H1 (cell line): ENCODE results near the gene C3. TPM values are rescaled to one million over a fixed set of nuclear protein-coding genes. Genes with fewer than 3 reads are reported as not detected.

Source experiments
- CTCF ChIA-PET: fragments of 300-600 bp; sonication (Branson Sonifier 250); formaldehyde crosslinking; loops from one replicate; lab custom pipeline; 2021; ENCODE audit not compliant: partially characterized antibody; lab: Charles Lee
- POLR2A ChIA-PET: fragments of 300-600 bp; sonication (Branson Sonifier 250); formaldehyde crosslinking; loops from one replicate; lab custom pipeline; 2021; ENCODE audit warnings: inconsistent platforms; ENCODE audit not compliant: partially characterized antibody; lab: Charles Lee
- DNase-seq, 2 experiments: peaks; one replicate each; pipeline versions ENCODE4 v3.0.0 to v3.0.0-alpha.2; 2010 to 2022; ENCODE audit warnings: low spot score in 2 of 2, low read depth in 1 of 2, mixed read lengths in 1 of 2
- FAIRE-seq: peaks from 2 replicates; lab custom pipeline; 2011; peaks lifted over from hg19 to GRCh38; lab: Jason Lieb, UNC
- H2AFZ ChIP-seq: 2 replicates; pipeline ENCODE4 v1.8.1; 2012; ENCODE audit warnings: low read length, inconsistent platforms
- H2AK5ac ChIP-seq: 2 replicates; pipeline ENCODE4 v1.6.1; 2013; ENCODE audit warnings: low read depth, low read length
- H2BK120ac ChIP-seq: replicated peaks from 2 replicates; pipeline ENCODE3; 2013; ENCODE audit warnings: low read depth, low read length, inconsistent platforms
- H2BK12ac ChIP-seq: 2 replicates; pipeline ENCODE4 v1.6.1; 2013; ENCODE audit warnings: low read depth, low read length
- H2BK15ac ChIP-seq: 2 replicates; pipeline ENCODE4 v1.6.1; 2013; ENCODE audit warnings: low read length
- H2BK20ac ChIP-seq: 2 replicates; pipeline ENCODE4 v1.6.1; 2013; ENCODE audit warnings: low read length
- H2BK5ac ChIP-seq: 2 replicates; pipeline ENCODE4 v1.6.1; 2013; ENCODE audit warnings: low read depth, low read length
- H3K14ac ChIP-seq: 2 replicates; pipeline ENCODE4 v1.6.1; 2013; ENCODE audit warnings: inconsistent platforms; ENCODE audit not compliant: insufficient read length
- H3K18ac ChIP-seq: 2 replicates; pipeline ENCODE4 v1.6.1; 2013; ENCODE audit warnings: low read length; ENCODE audit errors: extremely low read depth
- H3K23ac ChIP-seq: 2 replicates; pipeline ENCODE4 v1.6.1; 2013; ENCODE audit warnings: inconsistent platforms; ENCODE audit not compliant: insufficient read length
- H3K23me2 ChIP-seq: 2 replicates; pipeline ENCODE4 v1.6.1; 2013; ENCODE audit warnings: low read depth, low read length
- H3K27ac ChIP-seq: 2 replicates; pipeline ENCODE4 v1.6.1; 2011; ENCODE audit warnings: low read depth, low read length, inconsistent platforms
- H3K27me3 ChIP-seq, 4 experiments: replicated peaks in 1 of 4; 1 replicate in 1 of 4; 2 replicates in 3 of 4; pipeline versions ENCODE4 v1.6.1 to v1.8.1; 2011 to 2013; ENCODE audit warnings: low read length in 3 of 4, mild to moderate bottlenecking in 3 of 4, inconsistent platforms in 2 of 4, mixed read lengths in 2 of 4, moderate library complexity in 1 of 4; ENCODE audit not compliant: control insufficient read depth in 3 of 4, insufficient read depth in 3 of 4; ENCODE audit errors: extremely low read depth in 1 of 4
- H3K36me3 ChIP-seq, 4 experiments: 2 replicates each; pipeline versions ENCODE4 v1.6.1 to v1.8.1; 2011 to 2013; ENCODE audit warnings: mild to moderate bottlenecking in 4 of 4, low read length in 3 of 4, moderate library complexity in 2 of 4, control low read depth in 1 of 4, inconsistent platforms in 1 of 4; ENCODE audit not compliant: insufficient read depth in 4 of 4, control insufficient read depth in 2 of 4
- H3K4ac ChIP-seq: replicated peaks from 2 replicates; pipeline ENCODE3; 2013; ENCODE audit warnings: low read length, low read depth, mixed read lengths, inconsistent platforms; ENCODE audit not compliant: insufficient read length
- H3K4me1 ChIP-seq, 4 experiments: replicated peaks in 1 of 4; 1 replicate in 1 of 4; 2 replicates in 3 of 4; pipeline versions ENCODE4 v1.6.1 to v1.8.1; 2011 to 2013; ENCODE audit warnings: low read length in 3 of 4, inconsistent platforms in 2 of 4, mixed read lengths in 1 of 4; ENCODE audit not compliant: insufficient read depth in 4 of 4, control insufficient read depth in 3 of 4
- H3K4me2 ChIP-seq, 2 experiments: 2 replicates each; pipeline versions ENCODE4 v1.6.1 to v1.8.1; 2011 to 2013; ENCODE audit warnings: low read depth in 2 of 2, low read length in 2 of 2, control low read depth in 1 of 2, inconsistent platforms in 1 of 2, mild to moderate bottlenecking in 1 of 2; ENCODE audit not compliant: insufficient read depth in 1 of 2
- H3K4me3 ChIP-seq, 4 experiments: fragments of 200-600, 300-600 bp in 1 of 4; sonication (generic), shearing (Covaris generic), sonication (Bioruptor Twin) in 1 of 4; 2 replicates each; pipeline versions ENCODE4 v1.5.1 to v1.8.1; 2011 to 2016; ENCODE audit warnings: low read length in 4 of 4, low read depth in 3 of 4, control low read depth in 2 of 4, inconsistent platforms in 2 of 4, mild to moderate bottlenecking in 2 of 4, mixed read lengths in 1 of 4, moderate library complexity in 1 of 4; ENCODE audit not compliant: insufficient read depth in 2 of 4; ENCODE audit errors: extremely low read depth in 1 of 4
- H3K56ac ChIP-seq: replicated peaks from 2 replicates; pipeline ENCODE3; 2013; ENCODE audit warnings: low read depth, mild to moderate bottlenecking, mixed read lengths, low read length, inconsistent platforms; ENCODE audit not compliant: insufficient read length
- H3K79me1 ChIP-seq: 2 replicates; pipeline ENCODE4 v1.6.1; 2013; ENCODE audit warnings: low read depth, low read length, control low read depth
- H3K79me2 ChIP-seq, 2 experiments: 2 replicates each; pipeline versions ENCODE4 v1.6.1 to v1.8.1; 2012 to 2013; ENCODE audit warnings: low read length in 2 of 2, mild to moderate bottlenecking in 2 of 2, inconsistent platforms in 1 of 2; ENCODE audit not compliant: insufficient read depth in 2 of 2, control insufficient read depth in 1 of 2
- H3K9ac ChIP-seq, 4 experiments: replicated peaks in 1 of 4; 1 replicate in 1 of 4; 2 replicates in 3 of 4; pipeline versions ENCODE4 v1.6.1 to v1.8.1; 2011 to 2013; ENCODE audit warnings: low read depth in 3 of 4, low read length in 3 of 4, control low read depth in 2 of 4, mild to moderate bottlenecking in 2 of 4, moderate library complexity in 2 of 4, inconsistent platforms in 1 of 4; ENCODE audit errors: extremely low read depth in 1 of 4
- H3K9me3 ChIP-seq, 2 experiments: 2 replicates each; pipeline versions ENCODE4 v1.6.1 to v1.8.1; 2012 to 2013; ENCODE audit warnings: mild to moderate bottlenecking in 2 of 2, moderate library complexity in 2 of 2, control low read depth in 1 of 2, inconsistent platforms in 1 of 2, low read depth in 1 of 2, low read length in 1 of 2, mixed read lengths in 1 of 2; ENCODE audit not compliant: insufficient read depth in 2 of 2
- H4K20me1 ChIP-seq, 2 experiments: replicated peaks in 1 of 2; 2 replicates each; pipeline versions ENCODE3 to v1.8.1; 2011 to 2013; ENCODE audit warnings: inconsistent platforms in 2 of 2, low read length in 2 of 2, mild to moderate bottlenecking in 1 of 2; ENCODE audit not compliant: insufficient read depth in 2 of 2, control insufficient read depth in 1 of 2
- H4K5ac ChIP-seq: 2 replicates; pipeline ENCODE4 v1.6.1; 2013; ENCODE audit warnings: low read length, low read depth, mixed read lengths, inconsistent platforms; ENCODE audit not compliant: insufficient read length
- H4K8ac ChIP-seq: 2 replicates; pipeline ENCODE4 v1.8.0; 2013; ENCODE audit warnings: mild to moderate bottlenecking, moderate library complexity, low read length, inconsistent platforms; ENCODE audit not compliant: insufficient read depth; ENCODE audit errors: extremely low read depth
- H4K91ac ChIP-seq: replicated peaks from 2 replicates; pipeline ENCODE3; 2013; ENCODE audit warnings: low read length, mixed read lengths, inconsistent platforms; ENCODE audit not compliant: insufficient read length
- CEBPB ChIP-seq: IDR thresholded peaks from 2 replicates; pipeline ENCODE4 v1.6.1; 2012; ENCODE audit warnings: low read depth, low read length
- RBBP5 ChIP-seq: IDR thresholded peaks from 2 replicates; pipeline ENCODE4 v1.7.1; 2012; ENCODE audit warnings: low read depth, mild to moderate bottlenecking, inconsistent platforms, low read length, moderate library complexity, borderline replicate concordance
- WGBS, 2 experiments: shearing (Covaris generic) in 1 of 2; methylation state at CpG; one replicate each; pipeline versions ENCODE4 v1.1.6 to v1.1.7; 2013 to 2015; ENCODE audit warnings: low lambda C conversion rate in 2 of 2, mixed read lengths in 2 of 2, inconsistent platforms in 1 of 2, low coverage in 1 of 2, missing lambda C conversion rate in 1 of 2; ENCODE audit not compliant: insufficient replicate concordance in 2 of 2, insufficient coverage in 1 of 2, insufficient read length in 1 of 2; ENCODE audit errors: extremely low coverage in 1 of 2, missing lambda C conversion rate in 1 of 2; 5-methylcytosine and 5-hydroxymethylcytosine counted together
- polyA plus RNA-seq, 7 experiments: library from polyadenylated mRNA; depleted of rRNA in 3 of 7; stranded (reverse) in 5 of 7; unstranded in 2 of 7; fragments of >200 nt in 5 of 7; fragments of 200-250 nt in 2 of 7; gene quantifications; 1 replicate in 5 of 7; 2 replicates in 1 of 7; 4 replicates in 1 of 7; pipeline versions ENCODE4 v1.2.1 to v1.2.3, GENCODE V29; 2011 to 2013; ENCODE audit warnings: missing spikeins in 2 of 7, mixed read lengths in 2 of 7
- total RNA-seq: library from RNA; stranded (reverse); fragmentation: NEBNext Ultra II Directional; extraction: Animal tissue kit (Norgen Biotek cat#: 25700); gene quantifications from 2 replicates; pipeline ENCODE4 v1.2.1, GENCODE V29; 2021

C3 gene
- total and polyA plus RNA-seq, 2 of the 8 experiments (the other 6 are each of a cell fraction or from before 2014, with no cell fraction given) = 6.4 to 12.8 TPM

- H4K91ac ChIP-seq = no peak overlapping the region
- peak; percentile 98 for TF ChIP-seq CEBPB
- TF ChIP-seq RBBP5 = no peak
- no peak overlapping the region for H4K8ac ChIP-seq
- H3K56ac ChIP-seq = no peak overlapping the region
- no peaks in the 10 kb centered on the region for H3K79me2 ChIP-seq
- WGBS, 2 experiments = 53% methylated on average over 13 of the region's 13 CpGs; no CpG with 5 or more reads in 1 of the 2 experiments
- no peaks in the 10 kb centered on the region for H3K36me3 ChIP-seq
- no peak for DNase-seq
- H3K18ac ChIP-seq = no peak overlapping the region
- no peaks in the 10 kb centered on the region for H3K79me1 ChIP-seq
- no peak overlapping the region for H3K23ac ChIP-seq
- no peak overlapping the region for H3K14ac ChIP-seq
- peak overlapping the region; percentile 39; the same call in 1 of the 2 replicates for H2BK12ac ChIP-seq
- H3K23me2 ChIP-seq = peaks cover 4% of the 10 kb centered on the region; the same call in 1 of the 2 replicates
- H2BK5ac ChIP-seq = no peak overlapping the region
- no peak overlapping the region for H2AK5ac ChIP-seq
- H2BK20ac ChIP-seq = peak overlapping the region; percentile 61; the same call in 1 of the 2 replicates
- peak overlapping the region in 1 of 2 experiments; percentile 28; a peak in 1 of 4 replicates for H3K4me2 ChIP-seq
- no peak overlapping the region for H4K5ac ChIP-seq
- peak overlapping the region; percentile 31; the same call in 1 of the 2 replicates for H2AFZ ChIP-seq
- no peak overlapping the region for H3K4ac ChIP-seq
- H3K4me3 ChIP-seq = no peak overlapping the region
- H4K20me1 ChIP-seq = no peaks in the 10 kb centered on the region
- H3K4me1 ChIP-seq = peaks cover 0 to 10% (median 4%) of the 10 kb centered on the region in 4 experiments; a peak in 4 of 7 replicates
- ChIA-PET POLR2A (interaction anchor here (1.1 to 3.6 kb wide), 2 partner anchors 10 to 13 kb away, joined by 3 to 14 read pairs; partner anchors contain the start of gene GPR108), CTCF (interaction anchor here (1.7 to 7.2 kb wide), 2 partner anchors 10 to 14 kb away, joined by 9 to 31 read pairs; partner anchors contain the start of gene GPR108)
- no peaks in the 10 kb centered on the region for H3K27me3 ChIP-seq
- H3K27ac ChIP-seq = no peak overlapping the region
- no peak overlapping the region for H3K9ac ChIP-seq
- no peak overlapping the region for H2BK15ac ChIP-seq
- no peak for FAIRE-seq
- H3K9me3 ChIP-seq = no peaks in the 10 kb centered on the region
- H2BK120ac ChIP-seq = no peak overlapping the region
Measured at GRCh38 chr19:6723108-6723618, 2.7 kb upstream of the C3 start.
